Sigmoid colon (tissue), 7 donors: ENCODE measurements around the gene ZNF581. TPM values are rescaled to one million over a fixed set of nuclear protein-coding genes. Genes with fewer than 3 reads are reported as not detected.

ENCODE experiments used
- DNase-seq: peaks from one replicate; pipeline ENCODE4 v3.0.0-alpha.2; 2019
- H3K27ac ChIP-seq, 4 donors: fragments of 200-600 bp; sonication (generic); one replicate each; pipeline ENCODE4 v1.5.1; 2016 to 2019; ENCODE audit warnings: mild to moderate bottlenecking in 1 of 4
- H3K27me3 ChIP-seq, 3 donors: fragments of 200-600 bp; sonication (generic); one replicate each; pipeline ENCODE4 v1.5.1; 2019; ENCODE audit warnings: mild to moderate bottlenecking in 1 of 3
- H3K36me3 ChIP-seq, 4 donors: fragments of 200-600 bp; sonication (generic); one replicate each; pipeline ENCODE4 v1.5.1; 2016 to 2019
- H3K4me1 ChIP-seq, 4 donors: fragments of 200-600 bp; sonication (generic); one replicate each; pipeline ENCODE4 v1.5.1; 2017 to 2019
- H3K4me3 ChIP-seq, 4 donors: fragments of 200-600 bp; sonication (generic); one replicate each; pipeline ENCODE4 v1.5.1; 2017 to 2019; ENCODE audit warnings: mild to moderate bottlenecking in 2 of 4, moderate library complexity in 1 of 4
- H3K9me3 ChIP-seq, 4 donors: fragments of 200-600 bp in 3 of 4; sonication (generic) in 3 of 4; one replicate each; pipeline versions ENCODE4 v1.5.1 to v1.6.1; 2013 to 2019
- CTCF ChIP-seq, 4 experiments: fragments of 450-650 bp in 3 of 4; fragments of 200-600 bp in 1 of 4; IDR thresholded peaks; one replicate each; pipeline ENCODE4 v1.5.1; 2016 to 2019; ENCODE audit warnings: antibody characterized with exemption in 4 of 4, mild to moderate bottlenecking in 3 of 4, moderate library complexity in 2 of 4
- EP300 ChIP-seq, 4 donors: sonication (generic); formaldehyde crosslinking; IDR thresholded peaks; one replicate each; pipeline ENCODE4 v1.6.1; 2017; ENCODE audit warnings: antibody characterized with exemption in 4 of 4
- POLR2A ChIP-seq, 2 donors: fragments of 450-650 bp; IDR thresholded peaks; one replicate each; pipeline ENCODE4 v1.6.1; 2016; ENCODE audit warnings: antibody characterized with exemption in 2 of 2, mild to moderate bottlenecking in 2 of 2, moderate library complexity in 2 of 2
- POLR2AphosphoS5 ChIP-seq, 4 donors: sonication (generic); formaldehyde crosslinking; IDR thresholded peaks; one replicate each; pipeline ENCODE4 v1.6.1; 2017; ENCODE audit warnings: antibody characterized with exemption in 4 of 4
- WGBS, 2 donors: extraction: QIAGEN DNeasy Blood & Tissue Kit; methylation state at CpG; one replicate each; pipeline ENCODE4 v1.1.7; 2013; 5-methylcytosine and 5-hydroxymethylcytosine counted together
- intact Hi-C: fragments of 100-400 bp; cut with DNase I; formaldehyde crosslinking; loops from one replicate; pipeline ENCODE4 v1.15.1; 2023
- polyA plus RNA-seq, 3 donors: library from polyadenylated mRNA; stranded (reverse); fragments of 200-250 nt; gene quantifications; one replicate each; pipeline ENCODE4 v1.2.3, GENCODE V29; 2013
- total RNA-seq, 4 donors: library from RNA; depleted of rRNA; stranded (reverse); fragments of >200 nt; gene quantifications; one replicate each; pipeline ENCODE4 v1.1.0, GENCODE V29; 2016
- donor health status: healthy with polysubstance abuse.
- donor health status: Bipolar disorder and iron deficiency.
- donor health status: healthy.

ZNF581 gene
- total and polyA plus RNA-seq, 7 donors: 17.1 to 43.2 (median 23.4) TPM

- intact Hi-C loops: no loop called here
- no peak for DNase-seq
- 96 to 97% methylated on average over 55 of the region's 55 CpGs for WGBS, 2 donors
These were observed 21.7 kb upstream of the ZNF581 start for GRCh38 chr19:55621673-55622231.

GRCh38 chr19:55622242-55622969 is 21.0 kb upstream of the ZNF581 start:
- intact Hi-C loops: no loop called here
- Histone ChIP-seq H3K4me3 (no peak overlapping the region), H3K4me1 (peaks cover 0 to 14% (median 13%) of the 10 kb centered on the region in 4 donors), H3K36me3 (peaks cover 0 to 23% (median 8%) of the 10 kb centered on the region in 4 donors), H3K9me3 (no peaks in the 10 kb centered on the region), H3K27me3 (no peaks in the 10 kb centered on the region), H3K27ac (no peak overlapping the region)
- DNase-seq: no peak
- no peak for TF ChIP-seq POLR2AphosphoS5 (IDR thresholded peaks at IDR 0.05)
- TF ChIP-seq CTCF (IDR thresholded peaks at IDR 0.05): no peak
- no peak for TF ChIP-seq EP300 (IDR thresholded peaks at IDR 0.05)
- TF ChIP-seq POLR2A (IDR thresholded peaks at IDR 0.05): no peak
- WGBS, 2 donors: 95% methylated on average over 40 of the region's 40 CpGs

More at GRCh38 chr19:55621673-55622231, 21.7 kb upstream of the ZNF581 start:
- H3K36me3 ChIP-seq: peaks cover 2 to 29% (median 13%) of the 10 kb centered on the region in 4 donors
- no peaks in the 10 kb centered on the region for H3K27me3 ChIP-seq
- TF ChIP-seq EP300 (IDR thresholded peaks at IDR 0.05): no peak
- TF ChIP-seq CTCF (IDR thresholded peaks at IDR 0.05): no peak
- TF ChIP-seq POLR2A (IDR thresholded peaks at IDR 0.05): no peak
- peaks cover 0 to 14% (median 13%) of the 10 kb centered on the region in 4 donors for H3K4me1 ChIP-seq
- no peaks in the 10 kb centered on the region for H3K9me3 ChIP-seq
- no peak overlapping the region for H3K27ac ChIP-seq
- no peak overlapping the region for H3K4me3 ChIP-seq

- no peaks in the 10 kb centered on the region for H3K9me3 ChIP-seq
- 95 to 97% methylated on average over 7 of the region's 7 CpGs for WGBS, 2 donors
- no peaks in the 10 kb centered on the region for H3K27me3 ChIP-seq
- H3K36me3 ChIP-seq: peaks cover 0 to 16% (median 6%) of the 10 kb centered on the region in 4 donors
- no peak for TF ChIP-seq EP300 (IDR thresholded peaks at IDR 0.05)
- no peak for TF ChIP-seq POLR2AphosphoS5 (IDR thresholded peaks at IDR 0.05)
- TF ChIP-seq POLR2A (IDR thresholded peaks at IDR 0.05): no peak
- no peak for TF ChIP-seq CTCF (IDR thresholded peaks at IDR 0.05)
- H3K4me3 ChIP-seq: no peak overlapping the region
- no peak for DNase-seq
- H3K27ac ChIP-seq: peak overlapping the region; percentile 91 to 97 (median 94)
- intact Hi-C loops: no loop called here
- peaks cover 0 to 14% (median 13%) of the 10 kb centered on the region in 4 donors for H3K4me1 ChIP-seq
These were observed 20.3 kb upstream of the ZNF581 start for GRCh38 chr19:55623130-55623529.

GRCh38 chr19:55623561-55623960 is 19.9 kb upstream of the ZNF581 start:
- H3K36me3 ChIP-seq: peaks cover 0 to 16% (median 6%) of the 10 kb centered on the region in 4 donors
- no peaks in the 10 kb centered on the region for H3K27me3 ChIP-seq
- WGBS, 2 donors: 56 to 71% methylated on average over 7 of the region's 7 CpGs
- H3K27ac ChIP-seq: peak overlapping the region; percentile 91 to 97 (median 94)
- H3K4me1 ChIP-seq: peaks cover 0 to 14% (median 13%) of the 10 kb centered on the region in 4 donors
- intact Hi-C loops: no loop called here
- TF ChIP-seq POLR2A (IDR thresholded peaks at IDR 0.05) (no peak), POLR2AphosphoS5 (IDR thresholded peaks at IDR 0.05) (no peak), EP300 (IDR thresholded peaks at IDR 0.05) (no peak), CTCF (IDR thresholded peaks at IDR 0.05) (no peak)
- H3K9me3 ChIP-seq: no peaks in the 10 kb centered on the region
- DNase-seq: no peak
- H3K4me3 ChIP-seq: peak overlapping the region in 1 of 4 donors; percentile 64
